GM21737 (cell line): ENCODE results near the gene UBAP2.
"Not testable (repeated sequence)": the region's sequence is repeated elsewhere in the genome, so short reads cannot be mapped to it uniquely, and the experiment has no call there.

ENCODE experiments used
- ATAC-seq: cut with Tn5 transposase; IDR thresholded peaks from one replicate; pipeline ENCODE4 v1.9.1; 2021; ENCODE audit warnings: mild to moderate bottlenecking, moderate library complexity; ENCODE audit not compliant: unreplicated experiment

Gene UBAP2

GRCh38 chr9:33992632-33993031 lies 56.1 kb downstream of the UBAP2 start:
- ATAC-seq, result no peak

- peak; percentile 96 for ATAC-seq
These were observed 60.3 kb downstream of the UBAP2 start for GRCh38 chr9:33988219-33988890.

DNA sequence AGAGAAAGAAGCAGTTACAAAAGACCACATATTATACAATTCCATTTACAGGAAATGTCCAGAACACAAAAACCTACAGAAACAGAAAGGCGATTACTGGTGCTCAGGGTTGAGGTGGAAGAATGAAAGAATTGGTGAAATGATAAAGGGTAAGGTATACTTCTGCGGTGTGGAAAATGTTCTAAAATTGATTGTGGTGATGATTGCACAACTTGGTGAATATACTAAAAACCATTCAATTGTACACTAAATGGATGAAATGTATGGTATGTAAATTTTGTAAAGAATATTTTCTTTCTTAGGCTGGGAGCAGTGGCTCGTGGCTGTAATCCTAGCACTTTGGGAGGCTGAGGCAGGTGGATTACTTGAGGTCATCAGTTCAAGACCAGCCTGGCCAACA lies 72.3 kb downstream of the UBAP2 start:
- no peak for ATAC-seq

DNA sequence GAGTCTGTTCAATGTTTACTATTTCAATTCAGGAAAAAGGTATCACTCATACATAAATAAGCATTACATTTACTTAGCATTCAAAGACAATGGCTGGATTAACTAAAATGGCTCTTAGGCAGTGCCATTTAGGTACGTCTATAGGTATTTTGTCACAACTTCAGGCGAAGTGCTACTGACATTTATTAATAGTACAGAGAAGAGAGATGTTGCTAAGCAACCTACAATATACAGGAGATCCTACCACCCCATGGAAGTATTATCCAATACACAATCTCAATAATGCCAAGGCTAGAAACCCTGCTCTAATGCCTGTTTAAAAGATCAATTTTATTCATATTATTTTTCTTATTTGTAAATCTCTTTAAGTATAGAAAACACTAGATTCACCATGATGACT lies 76.0 kb downstream of the UBAP2 start:
- ATAC-seq, result no peak

GRCh38 chr9:33964086-33964768 lies 84.5 kb downstream of the UBAP2 start:
- ATAC-seq, result no peak

GRCh38 chr9:33962468-33962867 lies 86.2 kb downstream of the UBAP2 start:
- not testable (repeated sequence) for ATAC-seq

- no peak for ATAC-seq
These were observed 89.0 kb downstream of the UBAP2 start for GRCh38 chr9:33959725-33960124.

GRCh38 chr9:33956544-33956943 lies 92.1 kb downstream of the UBAP2 start:
- no peak for ATAC-seq

DNA sequence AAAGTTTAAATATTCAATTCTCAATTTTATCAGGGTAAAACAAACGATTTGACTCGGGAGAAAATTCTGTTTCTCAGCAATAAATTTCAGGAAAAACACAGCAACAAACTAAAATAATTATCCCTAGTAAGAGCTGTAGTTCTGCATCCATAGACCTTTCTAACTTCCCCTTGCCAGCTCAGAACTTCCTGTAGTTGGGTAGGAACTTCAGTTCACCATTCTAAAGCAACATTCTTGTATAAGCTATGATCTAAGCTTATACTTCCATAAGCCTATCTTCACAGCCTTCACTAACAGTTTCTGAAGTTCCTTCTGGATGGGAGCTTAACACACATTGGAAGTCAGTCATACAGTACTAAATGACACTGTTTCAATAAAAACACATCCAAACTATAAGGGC lies 96.6 kb downstream of the UBAP2 start:
- no peak for ATAC-seq

GRCh38 chr9:33950371-33950770 lies 98.3 kb downstream of the UBAP2 start:
- ATAC-seq, result no peak

GRCh38 chr9:33946779-33947535 lies 101.7 kb downstream of the UBAP2 start:
- no peak for ATAC-seq

DNA sequence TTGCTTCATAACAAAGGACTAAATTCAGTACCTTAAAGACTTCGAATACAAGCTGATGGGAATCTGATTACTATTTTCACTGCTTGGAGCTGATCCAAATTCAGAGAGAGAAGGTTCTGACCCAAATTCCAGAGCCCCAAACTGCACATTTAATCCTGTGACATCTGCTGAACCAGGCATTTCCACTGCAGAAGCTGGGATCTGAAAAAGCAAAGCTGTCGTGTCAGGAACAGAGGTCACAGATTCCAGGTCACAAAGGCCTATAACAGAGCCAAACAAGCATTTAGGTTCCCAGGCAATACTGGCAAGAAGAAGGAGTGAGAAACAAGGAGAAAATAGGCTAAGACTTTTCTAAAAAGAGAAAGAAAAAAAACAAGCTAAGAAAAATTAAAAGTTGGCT lies 105.3 kb downstream of the UBAP2 start:
- ATAC-seq, result no peak

DNA sequence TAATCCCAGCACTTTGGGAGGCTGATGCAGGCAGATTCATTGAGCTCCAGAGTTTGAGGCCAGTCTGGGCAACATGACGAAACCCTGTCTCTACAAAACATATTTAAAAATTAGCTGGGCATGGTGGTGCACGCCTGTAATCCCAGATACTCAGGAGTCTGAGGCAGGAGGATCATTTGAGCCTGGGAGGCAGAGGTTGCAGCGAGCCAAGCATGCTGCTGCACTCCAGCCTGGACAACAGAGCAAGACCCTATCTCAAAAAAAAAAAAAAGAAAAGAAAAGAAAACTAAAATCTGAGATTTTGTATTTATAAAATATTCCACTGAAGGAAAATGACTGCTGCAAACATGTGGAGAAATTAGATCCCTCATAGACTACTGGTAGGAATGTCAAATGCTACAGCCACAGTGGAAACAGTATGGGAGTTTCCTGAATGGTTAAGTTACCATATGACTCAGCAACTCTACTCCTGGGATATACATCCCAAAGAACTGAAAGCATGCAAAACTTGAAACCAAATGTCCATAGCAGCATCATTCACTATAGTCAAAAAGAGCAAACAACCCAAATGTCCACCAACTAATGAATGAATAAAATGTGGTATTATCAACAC lies 106.1 kb downstream of the UBAP2 start:
- ATAC-seq, result no peak

DNA sequence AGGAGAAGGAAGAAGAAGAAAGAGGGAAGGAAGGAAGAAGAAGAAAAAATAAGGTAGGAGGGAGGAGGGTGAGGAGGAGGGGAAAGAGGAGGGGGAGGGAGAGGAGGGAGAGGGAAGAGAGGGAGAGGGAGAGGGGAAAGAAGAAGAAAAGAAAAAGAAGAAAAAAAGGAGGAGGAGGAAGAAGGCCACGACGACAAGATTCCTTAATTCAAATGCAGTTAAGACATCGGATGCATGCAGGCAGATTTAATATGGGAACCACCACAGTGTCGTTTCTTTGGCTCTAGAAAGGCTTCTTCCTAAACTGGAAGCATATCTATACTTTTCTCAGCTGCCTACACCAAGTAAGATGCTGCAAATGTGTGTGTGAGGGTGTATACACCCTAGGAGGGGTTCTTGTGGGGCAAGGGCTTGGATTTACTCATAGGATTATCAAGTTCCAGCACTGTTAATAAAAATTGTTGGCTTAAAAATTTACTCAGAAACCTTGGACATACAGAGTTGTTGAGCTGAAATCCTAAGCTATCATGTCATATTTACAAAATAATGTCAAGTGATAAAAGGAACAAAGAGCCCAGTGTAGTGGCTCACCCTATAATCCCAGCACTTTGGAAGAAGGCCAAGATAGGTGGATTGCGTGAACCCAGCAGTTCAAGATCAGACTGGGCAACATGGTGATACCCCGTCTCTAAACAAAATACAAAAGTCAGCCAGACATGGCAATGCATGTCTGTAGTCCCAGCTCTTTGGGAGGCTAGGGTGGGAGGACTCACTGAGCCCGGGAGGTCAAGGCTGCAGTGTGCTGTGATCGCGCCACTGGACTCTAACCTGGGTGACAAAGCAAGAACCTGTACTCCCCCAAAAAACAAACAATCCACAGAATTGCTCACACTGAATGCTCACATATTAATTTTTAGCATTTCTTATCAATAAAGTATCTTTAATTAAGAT lies 108.5 kb downstream of the UBAP2 start:
- no peak for ATAC-seq

GRCh38 chr9:33934188-33934878 lies 114.4 kb downstream of the UBAP2 start:
- no peak for ATAC-seq

DNA sequence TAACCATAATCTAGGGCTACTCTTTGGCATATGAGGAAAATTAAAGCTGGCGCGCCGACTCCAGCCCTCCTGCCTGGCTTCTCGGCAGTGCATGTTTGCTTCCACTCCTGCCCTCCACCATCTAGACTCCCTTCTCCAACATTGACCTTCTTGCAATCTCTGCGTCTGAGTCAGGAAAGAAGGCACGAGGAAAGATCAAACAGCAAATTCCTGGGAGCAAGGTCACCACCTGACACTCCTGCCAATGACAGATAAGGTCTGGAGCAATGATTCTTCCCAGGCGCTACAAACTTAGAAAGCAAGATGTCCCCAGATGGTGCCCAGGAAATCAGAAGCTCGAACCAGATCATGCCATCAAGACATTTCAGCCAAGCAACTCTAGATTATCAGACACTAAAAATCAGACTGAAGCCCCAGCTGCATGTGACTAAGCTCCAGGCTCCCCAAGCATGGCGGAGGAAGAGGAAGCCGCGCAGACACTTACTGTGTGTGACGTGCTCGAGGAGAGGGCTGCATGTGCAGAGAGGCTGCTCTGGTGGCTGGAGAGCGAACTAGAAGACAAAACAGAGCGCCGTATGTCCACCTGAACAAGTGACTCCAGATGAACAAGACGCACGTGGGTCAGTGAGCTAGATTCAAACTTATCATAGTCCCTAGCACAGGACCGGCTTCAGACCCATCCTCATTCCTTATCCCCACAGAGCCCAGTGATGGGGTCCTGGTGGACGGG lies 116.4 kb downstream of the UBAP2 start:
- no peak for ATAC-seq

- ATAC-seq, result no peak
These were observed 117.4 kb downstream of the UBAP2 start for GRCh38 chr9:33931326-33931725.

GRCh38 chr9:33927694-33928093 lies 121.0 kb downstream of the UBAP2 start:
- no peak for ATAC-seq
